HepG2 (cell line): ENCODE results near the gene TSPAN5. TPM values are rescaled to one million over a fixed set of nuclear protein-coding genes. Genes with fewer than 3 reads are reported as not detected.
A peak's percentile ranks its signal among the peaks of the same experiment; 100 is the strongest.

ENCODE experiments used
- ATAC-seq: fragments of 200-7000 bp; cut with Tn5 transposase; 3 replicates; pipeline ENCODE4 v1.9.1; 2020; ENCODE audit warnings: mild to moderate bottlenecking, moderate library complexity
- BruUV-seq: library from RNA; stranded (reverse); fragments of 400-500 nt; replicated peaks from 2 replicates; lab custom pipeline; 2021; lab: Mats Ljungman, UMichigan
- CTCF ChIA-PET: fragments of 300-600 bp; formaldehyde crosslinking; extraction: SDS; loops from one replicate; lab custom pipeline; 2021; ENCODE audit warnings: low total read pairs, inconsistent platforms, low intra/inter-chr PET ratio; lab: Yijun Ruan, JAX
- POLR2A ChIA-PET: fragments of 350-600 bp; sonication (Branson Sonifier 250); formaldehyde crosslinking; loops from one replicate; lab custom pipeline; 2020; ENCODE audit warnings: antibody characterized with exemption, inconsistent platforms; lab: Yijun Ruan, JAX
- DNase-seq: peaks from one replicate; pipeline ENCODE4 v3.0.0-alpha.2; 2015; ENCODE audit warnings: low spot score
- FAIRE-seq: peaks from 3 replicates; lab custom pipeline; 2011; peaks lifted over from hg19 to GRCh38; lab: Jason Lieb, UNC
- H2AFZ ChIP-seq: one replicate; pipeline ENCODE4 v1.6.1; 2011; ENCODE audit warnings: low read length, inconsistent platforms
- H3K27ac ChIP-seq: fragments of 300-600 bp; 3 replicates; pipeline ENCODE4 v1.8.0; 2011; ENCODE audit warnings: mixed run types, mild to moderate bottlenecking, mixed read lengths, low read length, inconsistent platforms; ENCODE audit not compliant: insufficient read depth; ENCODE audit errors: extremely low read length
- H3K27me3 ChIP-seq, 2 experiments: fragments of 200-600 bp in 1 of 2; 2 replicates in 1 of 2; 3 replicates in 1 of 2; pipeline versions ENCODE4 v1.6.0 to v1.8.0; 2011; ENCODE audit warnings: low read length in 2 of 2, mild to moderate bottlenecking in 2 of 2, moderate library complexity in 2 of 2, inconsistent platforms in 1 of 2; ENCODE audit not compliant: insufficient read depth in 2 of 2, control insufficient read depth in 1 of 2
- H3K36me3 ChIP-seq, 2 experiments: fragments of 200-600 bp in 1 of 2; replicated peaks in 1 of 2; 2 replicates in 1 of 2; 3 replicates in 1 of 2; pipeline versions ENCODE4 v1.5.1 to v1.8.0; 2011; ENCODE audit warnings: low read length in 2 of 2, inconsistent platforms in 1 of 2; ENCODE audit not compliant: insufficient read depth in 2 of 2, control insufficient read depth in 1 of 2
- H3K4me1 ChIP-seq: 2 replicates; pipeline ENCODE4 v1.5.1; 2012; ENCODE audit warnings: low read length, inconsistent platforms; ENCODE audit not compliant: insufficient read depth
- H3K4me2 ChIP-seq: 2 replicates; pipeline ENCODE4 v1.6.0; 2011; ENCODE audit warnings: low read depth, low read length, inconsistent platforms
- H3K4me3 ChIP-seq, 3 experiments: fragments of 200-600 bp in 1 of 3; sonication (generic), shearing (Covaris generic) in 1 of 3; replicated peaks in 1 of 3; 2 replicates each; pipeline ENCODE4 v1.5.1; 2011 to 2016; ENCODE audit warnings: low read length in 3 of 3, inconsistent platforms in 2 of 3, low read depth in 2 of 3, mild to moderate bottlenecking in 2 of 3, control low read depth in 1 of 3, mixed read lengths in 1 of 3; ENCODE audit not compliant: insufficient read depth in 1 of 3
- H3K79me2 ChIP-seq: one replicate; pipeline ENCODE4 v1.6.1; 2011; ENCODE audit warnings: low read length, inconsistent platforms; ENCODE audit not compliant: insufficient read depth
- H3K9ac ChIP-seq: 2 replicates; pipeline ENCODE4 v1.6.0; 2011; ENCODE audit warnings: mild to moderate bottlenecking, low read depth, low read length, inconsistent platforms; ENCODE audit not compliant: insufficient read depth
- H3K9me3 ChIP-seq: 2 replicates; pipeline ENCODE4 v1.5.1; 2012; ENCODE audit warnings: mild to moderate bottlenecking, low read length
- H4K20me1 ChIP-seq: 2 replicates; pipeline ENCODE4 v1.6.0; 2011; ENCODE audit warnings: inconsistent platforms, mild to moderate bottlenecking, low read length, moderate library complexity; ENCODE audit not compliant: insufficient read depth
- AFF4 ChIP-seq: sonication (generic); formaldehyde crosslinking; IDR thresholded peaks from 2 replicates; pipeline ENCODE4 v1.4.0; 2020; ENCODE audit warnings: missing genetic modification reagents
- MNT ChIP-seq: fragments of 450-650 bp; IDR thresholded peaks from 2 replicates; pipeline ENCODE4 v1.6.1; 2016
- RFX1 ChIP-seq: fragments of 450-650 bp; IDR thresholded peaks from 2 replicates; pipeline ENCODE4 v1.6.1; 2017
- WGBS: methylation state at CpG from one replicate; pipeline ENCODE4 v1.1.6; 2017; ENCODE audit warnings: low lambda C conversion rate; 5-methylcytosine and 5-hydroxymethylcytosine counted together
- in situ Hi-C: cut with HindIII; loops from 2 replicates; pipeline ENCODE4 v1.10.0; 2017; ENCODE audit warnings: low pct_unique_long_range_greater_than_20kb; ENCODE audit not compliant: extremely low pct_ligation_motif_present
- intact Hi-C: fragments of 100-400 bp; cut with micrococcal nuclease; formaldehyde crosslinking; loops from one replicate; pipeline ENCODE4 v1.10.0; 2022; ENCODE audit not compliant: unreplicated experiment
- polyA plus RNA-seq, 8 experiments: library from polyadenylated mRNA; depleted of rRNA in 3 of 8; stranded (reverse) in 7 of 8; unstranded in 1 of 8; fragments of >200 nt; fragmentation: Illumina TruSeq in 4 of 8; extraction: Trizol in 4 of 8; gene quantifications; 2 replicates each; pipeline versions ENCODE4 v1.2.1 to v1.2.3, GENCODE V29; 2011 to 2016; ENCODE audit warnings: low read depth in 4 of 8, missing spikeins in 1 of 8, mixed read lengths in 1 of 8; ENCODE audit not compliant: insufficient read depth in 1 of 8
- total RNA-seq, 5 experiments: library from RNA; depleted of rRNA; stranded (reverse); fragments of >200 nt; fragmentation: Illumina TruSeq; extraction: Trizol; gene quantifications; 2 replicates each; pipeline ENCODE4 v1.2.3, GENCODE V29; 2016; ENCODE audit warnings: low read depth in 1 of 5

Gene TSPAN5
- total and polyA plus RNA-seq, 2 of the 13 experiments (the other 11 are each of a cell fraction or from before 2014, with no cell fraction given), result 0.20 to 0.53 TPM

- H3K9ac ChIP-seq, result no peak overlapping the region
- in situ Hi-C loops (no loop called here), intact Hi-C loops (no loop called here)
- no peaks in the 10 kb centered on the region for H3K4me1 ChIP-seq
- no peak for FAIRE-seq
- no peaks in the 10 kb centered on the region for H3K36me3 ChIP-seq
- 68% methylated on average over 10 of the region's 10 CpGs for WGBS
- H3K9me3 ChIP-seq, result no peaks in the 10 kb centered on the region
- H3K27ac ChIP-seq, result no peak overlapping the region
- ATAC-seq, result no peak
- no peak for DNase-seq
- H3K4me3 ChIP-seq, result no peak overlapping the region
- H3K27me3 ChIP-seq, result no peaks in the 10 kb centered on the region
- H3K79me2 ChIP-seq, result no peaks in the 10 kb centered on the region
- BruUV-seq, result no TSS peak
- no peak overlapping the region for H2AFZ ChIP-seq
- H3K4me2 ChIP-seq, result no peak overlapping the region
- H4K20me1 ChIP-seq, result no peaks in the 10 kb centered on the region
- no peak for TF ChIP-seq AFF4 (CRISPR knock-in tag)
- TF ChIP-seq RFX1, result no peak
- peak; percentile 74 for TF ChIP-seq MNT
- CTCF ChIA-PET, result no interaction called here
- POLR2A ChIA-PET, result no interaction called here
Measured at GRCh38 chr4:98555798-98556445, 102.5 kb downstream of the TSPAN5 start.
